Muscle of back (tissue), 10 donors: ENCODE measurements around the gene INTS1. TPM values are rescaled to one million over a fixed set of nuclear protein-coding genes. Genes with fewer than 3 reads are reported as not detected.

ENCODE experiments used
- polyA plus RNA-seq, 10 donors: library from polyadenylated mRNA; unstranded; fragments of 120-200 nt; gene quantifications; one replicate each; pipeline ENCODE4 v1.2.1, GENCODE V29; 2013; ENCODE audit not compliant: insufficient read length in 10 of 10

Gene INTS1
- polyA plus RNA-seq, 10 donors: 29.9 to 53.0 (median 41.8) TPM

Other genes starting within 250 kb of the INTS1 start
- gene MICALL2, start 44.9 kb downstream of the INTS1 start, polyA plus RNA-seq: 10 to 100 TPM in 1 of 10 donors, 1 to 10 TPM in 9; 4.0 to 10.2 (median 6.0) TPM
- 10 to 100 TPM in 6 of 10 donors, 1 to 10 TPM in 4; 7.7 to 12.8 (median 10.4) TPM for gene MAFK, start 26.3 kb upstream of the INTS1 start, polyA plus RNA-seq
- 1 to 10 TPM in 4 of 10 donors, under 1 TPM in 6; 0.42 to 1.6 (median 0.67) TPM for gene TMEM184A, start 51.8 kb upstream of the INTS1 start, polyA plus RNA-seq
- 10 to 100 TPM; 17.1 to 27.4 (median 20.4) TPM for gene PSMG3, start 65.6 kb upstream of the INTS1 start, polyA plus RNA-seq
- 1 to 10 TPM; 1.4 to 7.9 (median 4.4) TPM for gene ELFN1, start 165.9 kb upstream of the INTS1 start, polyA plus RNA-seq